ENCODE measurements around the gene ARSB. TPM values are rescaled to one million over a fixed set of nuclear protein-coding genes. Genes with fewer than 3 reads are reported as not detected.

Gene ARSB
- total RNA-seq, 2 experiments from 2014 or later, result 4.4 to 5.2 TPM

DNA sequence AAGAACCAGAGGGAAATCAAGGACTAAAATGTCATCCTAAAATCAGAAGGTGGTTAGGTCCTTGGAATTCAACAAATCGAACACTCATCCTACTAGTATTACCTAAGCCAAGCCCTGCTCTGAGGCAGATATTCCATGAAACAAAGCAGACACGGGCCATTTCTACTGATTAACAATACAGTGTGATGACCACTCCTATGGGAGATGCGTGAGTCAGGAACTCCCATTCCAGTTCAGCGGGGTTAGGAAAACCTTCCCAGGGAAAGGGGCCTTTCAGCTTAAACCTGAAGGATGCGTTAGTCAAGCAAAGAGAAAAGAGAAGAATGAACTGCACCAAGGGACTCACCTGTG, 218.7 kb downstream of the ARSB start:
- no peak overlapping the region for H3K27ac Mint-ChIP-seq
- ATAC-seq (ENCODE audit: poor library complexity) (no peak), DNase-seq (no peak)
- H3K27me3 ChIP-seq (ENCODE audit: control insufficient read depth in 1 of 2, insufficient read depth in 2 of 2, low read length in 2 of 2), result peaks cover 0 to 3% of the 10 kb centered on the region in 2 experiments
- H3K36me3 ChIP-seq (ENCODE audit: insufficient read depth, low read length), result no peaks in the 10 kb centered on the region
- H3K4me1 ChIP-seq (ENCODE audit: insufficient read depth, low read length), result no peaks in the 10 kb centered on the region
- H3K36me3 Mint-ChIP-seq (ENCODE audit: low read depth), result no peaks in the 10 kb centered on the region
- POLR2A ChIA-PET, result no interaction called here
- TF ChIP-seq, protein P1, sequence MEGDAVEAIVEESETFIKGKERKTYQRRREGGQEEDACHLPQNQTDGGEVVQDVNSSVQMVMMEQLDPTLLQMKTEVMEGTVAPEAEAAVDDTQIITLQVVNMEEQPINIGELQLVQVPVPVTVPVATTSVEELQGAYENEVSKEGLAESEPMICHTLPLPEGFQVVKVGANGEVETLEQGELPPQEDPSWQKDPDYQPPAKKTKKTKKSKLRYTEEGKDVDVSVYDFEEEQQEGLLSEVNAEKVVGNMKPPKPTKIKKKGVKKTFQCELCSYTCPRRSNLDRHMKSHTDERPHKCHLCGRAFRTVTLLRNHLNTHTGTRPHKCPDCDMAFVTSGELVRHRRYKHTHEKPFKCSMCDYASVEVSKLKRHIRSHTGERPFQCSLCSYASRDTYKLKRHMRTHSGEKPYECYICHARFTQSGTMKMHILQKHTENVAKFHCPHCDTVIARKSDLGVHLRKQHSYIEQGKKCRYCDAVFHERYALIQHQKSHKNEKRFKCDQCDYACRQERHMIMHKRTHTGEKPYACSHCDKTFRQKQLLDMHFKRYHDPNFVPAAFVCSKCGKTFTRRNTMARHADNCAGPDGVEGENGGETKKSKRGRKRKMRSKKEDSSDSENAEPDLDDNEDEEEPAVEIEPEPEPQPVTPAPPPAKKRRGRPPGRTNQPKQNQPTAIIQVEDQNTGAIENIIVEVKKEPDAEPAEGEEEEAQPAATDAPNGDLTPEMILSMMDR (IDR thresholded peaks at IDR 0.05), result no peak
- no peak overlapping the region for H3K4me3 ChIP-seq (ENCODE audit: low read length)
- H3K9me3 Mint-ChIP-seq, result no peaks in the 10 kb centered on the region
- intact Hi-C loops (cut with DNase I, micrococcal nuclease), result no loop called here
- no peak overlapping the region for H3K27ac ChIP-seq (ENCODE audit: low read depth in 1 of 2, low read length in 2 of 2)
- no peaks in the 10 kb centered on the region for H3K27me3 Mint-ChIP-seq
- H3K9me3 ChIP-seq (ENCODE audit: control insufficient read depth in 1 of 2, insufficient read depth in 1 of 2, low read length in 2 of 2), result no peaks in the 10 kb centered on the region
- peaks cover under 1% of the 10 kb centered on the region for H3K4me1 Mint-ChIP-seq (ENCODE audit: low read depth)
- CTCF ChIA-PET, result no interaction called here
- H3K4me3 Mint-ChIP-seq, result no peak overlapping the region

DNA sequence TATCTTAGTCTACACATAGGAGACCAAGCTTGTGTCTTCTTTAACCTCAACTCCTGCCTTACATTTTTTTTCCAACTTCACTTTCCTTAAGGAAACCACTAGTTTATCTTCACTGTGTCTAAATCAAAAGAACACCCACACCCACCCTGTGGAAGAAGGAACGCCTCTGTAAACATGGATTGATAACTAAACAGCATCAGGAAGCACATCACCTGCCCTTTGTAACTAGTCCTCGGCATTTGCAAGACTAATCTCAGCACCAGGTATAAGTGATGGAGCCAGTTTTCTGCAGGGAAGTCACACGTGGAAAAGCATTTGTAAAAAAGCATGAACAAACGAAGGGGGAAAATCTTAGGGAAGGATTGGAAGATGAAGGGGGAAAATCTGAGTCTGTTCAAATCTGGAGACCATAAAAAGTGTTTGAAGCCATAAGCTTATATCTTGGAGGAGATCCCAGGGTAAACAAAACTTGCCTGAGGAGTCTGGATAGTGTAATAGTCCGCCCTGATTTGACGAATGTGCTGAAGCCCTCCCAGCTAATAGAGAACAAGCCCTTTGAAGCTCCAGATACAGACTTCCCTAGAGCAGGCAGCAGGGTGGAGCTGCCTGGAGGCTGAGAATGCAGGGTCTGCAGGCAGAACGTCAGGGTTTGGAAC, 219.2 kb downstream of the ARSB start:
- Mint-ChIP-seq H3K27me3 (no peaks in the 10 kb centered on the region), H3K4me3 (no peak overlapping the region), H3K9me3 (no peaks in the 10 kb centered on the region), H3K27ac (no peak overlapping the region), H3K36me3 (ENCODE audit: low read depth) (no peaks in the 10 kb centered on the region), H3K4me1 (ENCODE audit: low read depth) (no peaks in the 10 kb centered on the region)
- Histone ChIP-seq H3K4me1 (ENCODE audit: insufficient read depth, low read length) (no peaks in the 10 kb centered on the region), H3K27me3 (ENCODE audit: control insufficient read depth in 1 of 2, insufficient read depth in 2 of 2, low read length in 2 of 2) (peaks cover 0 to 3% of the 10 kb centered on the region in 2 experiments), H3K27ac (ENCODE audit: low read depth in 1 of 2, low read length in 2 of 2) (no peak overlapping the region), H3K4me3 (ENCODE audit: low read length) (no peak overlapping the region), H3K36me3 (ENCODE audit: insufficient read depth, low read length) (no peaks in the 10 kb centered on the region), H3K9me3 (ENCODE audit: control insufficient read depth in 1 of 2, insufficient read depth in 1 of 2, low read length in 2 of 2) (no peaks in the 10 kb centered on the region)
- DNase-seq (no peak), ATAC-seq (ENCODE audit: poor library complexity) (no peak)
- intact Hi-C loops (cut with DNase I, micrococcal nuclease), result no loop called here
- TF ChIP-seq, protein P1 (IDR thresholded peaks at IDR 0.05), result no peak
- POLR2A ChIA-PET, result no interaction called here
- CTCF ChIA-PET, result no interaction called here

DNA sequence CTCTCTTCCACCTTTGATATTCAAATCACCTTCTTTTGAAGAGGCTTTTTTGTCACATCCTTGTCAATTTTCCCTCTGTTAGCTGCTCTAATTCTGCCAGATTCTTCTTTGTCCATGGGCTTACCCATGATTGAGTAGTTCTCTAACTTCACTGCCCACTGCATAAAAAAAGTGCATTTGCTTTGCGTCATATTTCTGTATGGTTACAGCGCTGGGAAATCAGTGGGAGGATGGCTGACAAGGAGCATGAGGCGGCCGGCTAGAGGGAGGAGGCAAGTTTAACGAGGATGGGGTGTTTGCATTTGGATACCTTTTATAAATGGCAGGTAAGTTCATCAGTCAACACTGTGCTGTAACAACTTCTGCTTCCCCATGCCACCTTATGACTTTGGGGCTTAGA, 220.0 kb downstream of the ARSB start:
- Histone ChIP-seq H3K9me3 (ENCODE audit: control insufficient read depth in 1 of 2, insufficient read depth in 1 of 2, low read length in 2 of 2) (no peaks in the 10 kb centered on the region), H3K4me3 (ENCODE audit: low read length) (no peak overlapping the region), H3K27me3 (ENCODE audit: control insufficient read depth in 1 of 2, insufficient read depth in 2 of 2, low read length in 2 of 2) (peaks cover 0 to 3% of the 10 kb centered on the region in 2 experiments), H3K4me1 (ENCODE audit: insufficient read depth, low read length) (no peaks in the 10 kb centered on the region), H3K27ac (ENCODE audit: low read depth in 1 of 2, low read length in 2 of 2) (no peak overlapping the region), H3K36me3 (ENCODE audit: insufficient read depth, low read length) (no peaks in the 10 kb centered on the region)
- TF ChIP-seq, protein P1 (IDR thresholded peaks at IDR 0.05), result no peak
- H3K27me3 Mint-ChIP-seq, result no peaks in the 10 kb centered on the region
- CTCF ChIA-PET, result no interaction called here
- H3K4me1 Mint-ChIP-seq (ENCODE audit: low read depth), result no peaks in the 10 kb centered on the region
- no peak overlapping the region for H3K27ac Mint-ChIP-seq
- H3K4me3 Mint-ChIP-seq, result no peak overlapping the region
- no peak for ATAC-seq (ENCODE audit: poor library complexity)
- H3K36me3 Mint-ChIP-seq (ENCODE audit: low read depth), result no peaks in the 10 kb centered on the region
- no peaks in the 10 kb centered on the region for H3K9me3 Mint-ChIP-seq
- POLR2A ChIA-PET, result no interaction called here
- no peak for DNase-seq
- intact Hi-C loops (cut with DNase I, micrococcal nuclease), result no loop called here

All from CD4-positive, alpha-beta T cell (primary cell).